ENCODE data around the gene TMEM207. TPM values are rescaled to one million over a fixed set of nuclear protein-coding genes. Genes with fewer than 3 reads are reported as not detected.

Gene TMEM207
- total and polyA plus RNA-seq, 2 of the 4 experiments (the other 2 are of a cell fraction): not detected

DNA sequence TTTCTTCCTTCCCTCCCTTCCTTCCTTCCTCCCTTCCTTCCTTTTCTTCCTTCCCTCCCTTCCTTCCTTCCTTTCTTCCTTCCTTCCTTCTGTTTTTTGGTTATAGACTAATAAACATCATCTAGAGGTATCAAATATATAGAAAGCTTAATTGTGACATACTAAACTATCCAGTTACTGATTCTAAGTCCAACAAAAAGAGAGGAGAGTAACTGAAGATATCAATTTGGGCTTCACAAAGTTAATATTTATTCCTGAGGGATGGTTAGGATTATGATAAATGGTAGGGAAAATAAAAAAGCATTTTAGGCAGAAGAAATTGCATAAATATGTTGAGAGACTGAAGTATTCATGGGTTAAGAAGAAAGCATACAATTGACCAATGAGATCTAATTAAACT lies 69.5 kb downstream of the TMEM207 start:
- Histone ChIP-seq H2AK9ac (replicated peaks; ENCODE audit: low read depth, low read length, poor library complexity) (no peak overlapping the region), H2BK120ac (ENCODE audit: low read depth, low read length) (no peak overlapping the region), H3K18ac (ENCODE audit: low read depth, low read length) (no peak overlapping the region), H3K14ac (replicated peaks; ENCODE audit: low read depth, low read length) (no peak overlapping the region), H3K23ac (ENCODE audit: low read depth, low read length) (no peak overlapping the region), H3K56ac (ENCODE audit: extremely low read depth, insufficient read depth, low read length) (no peak overlapping the region), H3K4me3 (ENCODE audit: insufficient read depth, low read depth, low read length) (no peak overlapping the region), H3K9me1 (ENCODE audit: insufficient read depth, low read length) (no peaks in the 10 kb centered on the region; the same call in 1 of the 2 replicates), H3K27ac (ENCODE audit: insufficient read depth, low read length) (no peak overlapping the region), H2BK15ac (ENCODE audit: low read depth, low read length) (no peak overlapping the region), H2BK20ac (ENCODE audit: low read depth, low read length) (no peak overlapping the region), H3K27me3 (ENCODE audit: control insufficient read depth, insufficient read depth, low read length) (no peaks in the 10 kb centered on the region), H4K20me1 (ENCODE audit: insufficient read depth, low read length) (no peaks in the 10 kb centered on the region), H3K9me3 (ENCODE audit: control insufficient read depth, insufficient read depth, low read length) (no peaks in the 10 kb centered on the region), H2BK5ac (ENCODE audit: low read depth, low read length, poor library complexity, severe bottlenecking) (no peak overlapping the region), H4K5ac (ENCODE audit: low read depth, low read length) (no peak overlapping the region), H3K9ac (ENCODE audit: low read depth, low read length) (no peak overlapping the region), H3K4ac (ENCODE audit: low read depth, low read length) (no peak overlapping the region), H2AK5ac (ENCODE audit: low read depth, low read length) (no peak overlapping the region), H4K8ac (ENCODE audit: low read depth in 2 of 2, low read length in 2 of 2) (no peak overlapping the region), H3K4me2 (ENCODE audit: low read depth, low read length) (no peak overlapping the region), H3K36me3 (ENCODE audit: control insufficient read depth, insufficient read depth, low read length) (no peaks in the 10 kb centered on the region), H4K91ac (ENCODE audit: insufficient read depth, low read depth, low read length) (no peak overlapping the region), H3K79me1 (ENCODE audit: low read depth in 1 of 2, low read length in 2 of 2) (no peaks in the 10 kb centered on the region; a peak in 1 of 4 replicates), H2AFZ (replicated peaks; ENCODE audit: low read length, poor library complexity) (no peak overlapping the region), H3K4me1 (ENCODE audit: control insufficient read depth, insufficient read depth, low read length) (peaks cover 1% of the 10 kb centered on the region; the same call in 1 of the 2 replicates)
- ChIA-PET CTCF (interaction anchor here (1.1 kb wide), 1 partner anchor 58 kb away, joined by 3 read pairs; the partner anchor contains the start of gene CLDN1), POLR2A (ENCODE audit: unreplicated experiment) (no interaction called here)
- intact Hi-C loops (cut with micrococcal nuclease): no loop called here
- dilution Hi-C loops (cut with HindIII; ENCODE audit: low sequenced_read_pairs, unreplicated experiment): no loop called here
- no peak for DNase-seq
- no TSS peak for BruUV-seq (replicated peaks)
- no peak for TF ChIP-seq RFX5 (IDR thresholded peaks at IDR 0.05; ENCODE audit: low read depth, low read length)
- no peak for TF ChIP-seq FOS (IDR thresholded peaks at IDR 0.05; ENCODE audit: low read depth, low read length)
- TF ChIP-seq NFE2L2 (IDR thresholded peaks at IDR 0.05; ENCODE audit: low read depth, low read length): no peak
- no peak for TF ChIP-seq POLR2A (IDR thresholded peaks at IDR 0.05; ENCODE audit: low read depth, low read length)
- no peak for TF ChIP-seq SMC3 (IDR thresholded peaks at IDR 0.05; ENCODE audit: low read depth, low read length)
- TF ChIP-seq RAD21 (IDR thresholded peaks at IDR 0.05; ENCODE audit: low read length): no peak
- TF ChIP-seq RCOR1 (IDR thresholded peaks at IDR 0.05; ENCODE audit: insufficient replicate concordance, low read length): no peak
- TF ChIP-seq MAFK (IDR thresholded peaks at IDR 0.05; ENCODE audit: low read depth, low read length): no peak
- TF ChIP-seq CHD1 (IDR thresholded peaks at IDR 0.05; ENCODE audit: low read depth, low read length): no peak
- no peak for TF ChIP-seq BHLHE40 (IDR thresholded peaks at IDR 0.05; ENCODE audit: low read depth, low read length)
- ATAC-seq (ENCODE audit: low read depth): no peak
- in situ Hi-C loops (cut with MboI; ENCODE audit: low sequenced_read_pairs): no loop called here

Other genes starting within 250 kb of the TMEM207 start
- gene CLDN1, start 127.5 kb downstream of the TMEM207 start, total RNA-seq (2012; rRNA removed): 4.7 and 7.2 TPM in 2 replicates
- gene CLDN1, start 127.5 kb downstream of the TMEM207 start, polyA plus RNA-seq (2012; rRNA removed): 6.3 and 7.3 TPM in 2 replicates
- gene CLDN16, start 61.7 kb downstream of the TMEM207 start, total RNA-seq (2012; rRNA removed): under 0.01 TPM in 2 replicates
- 0.09 and 0.22 TPM in 2 replicates for gene CLDN16, start 61.7 kb downstream of the TMEM207 start, polyA plus RNA-seq (2012; rRNA removed)
- gene IL1RAP, start 64.2 kb upstream of the TMEM207 start, total RNA-seq (2012; rRNA removed): 9.4 and 11.3 TPM in 2 replicates
- 7.4 and 8.3 TPM in 2 replicates for gene IL1RAP, start 64.2 kb upstream of the TMEM207 start, polyA plus RNA-seq (2012; rRNA removed)